Heart left ventricle (tissue), 13 donors: ENCODE measurements around the gene COMMD10.

Experiments
- POLR2A ChIP-seq, 2 donors: fragments of 450-650 bp; IDR thresholded peaks; one replicate each; pipeline ENCODE4 v1.6.1; 2017; ENCODE audit warnings: antibody characterized with exemption in 2 of 2, mild to moderate bottlenecking in 2 of 2, moderate library complexity in 2 of 2
- TF ChIP-seq, protein P1 (sequence below), 12 donors: fragments of 200-600 bp; sonication (generic) in 4 of 12; IDR thresholded peaks; one replicate each; pipeline versions ENCODE4 v1.5.0 to v1.8.0; 2018 to 2022; ENCODE audit warnings: antibody characterized with exemption in 12 of 12, mild to moderate bottlenecking in 5 of 12
- donor health status: ischemic (EF 13 %, LVEDD 7.1; RV severe dilation, severe dysfunction).
- donor health status: DM: no; HTN: yes; CAD: no.
- donor health status: DM: no; HTN: no; CAD: no.
- donor health status: ischemic (EF 25% LVEDD 6.9; RV normal size, moderate dysfunction).
- donor health status: ischemic (EF 25% LVEDD 5.7; RV mildly dilated, moderate dysfunction).
- donor health status: ischemic (EF 35%, LVEDD 5.7; RV mildly dilated, moderate dysfunction).
- donor health status: nonischemic (EF 11% LVEDD 7.7; RV severe dilation, severe dysfunction).
- donor health status: DM: yes; HTN: yes; CAD: no.
- donor health status: PGD.
- donor health status: ischemic (EF 29% LVEDD 5.4; RV normal size, mild dysfunction).
- donor health status: nonischemic (EF 23%, LVEDD 6.1; RV moderate dilation, normal function).

- TF ChIP-seq, protein P1, sequence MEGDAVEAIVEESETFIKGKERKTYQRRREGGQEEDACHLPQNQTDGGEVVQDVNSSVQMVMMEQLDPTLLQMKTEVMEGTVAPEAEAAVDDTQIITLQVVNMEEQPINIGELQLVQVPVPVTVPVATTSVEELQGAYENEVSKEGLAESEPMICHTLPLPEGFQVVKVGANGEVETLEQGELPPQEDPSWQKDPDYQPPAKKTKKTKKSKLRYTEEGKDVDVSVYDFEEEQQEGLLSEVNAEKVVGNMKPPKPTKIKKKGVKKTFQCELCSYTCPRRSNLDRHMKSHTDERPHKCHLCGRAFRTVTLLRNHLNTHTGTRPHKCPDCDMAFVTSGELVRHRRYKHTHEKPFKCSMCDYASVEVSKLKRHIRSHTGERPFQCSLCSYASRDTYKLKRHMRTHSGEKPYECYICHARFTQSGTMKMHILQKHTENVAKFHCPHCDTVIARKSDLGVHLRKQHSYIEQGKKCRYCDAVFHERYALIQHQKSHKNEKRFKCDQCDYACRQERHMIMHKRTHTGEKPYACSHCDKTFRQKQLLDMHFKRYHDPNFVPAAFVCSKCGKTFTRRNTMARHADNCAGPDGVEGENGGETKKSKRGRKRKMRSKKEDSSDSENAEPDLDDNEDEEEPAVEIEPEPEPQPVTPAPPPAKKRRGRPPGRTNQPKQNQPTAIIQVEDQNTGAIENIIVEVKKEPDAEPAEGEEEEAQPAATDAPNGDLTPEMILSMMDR (IDR thresholded peaks at IDR 0.05) = no peak
- no peak for TF ChIP-seq POLR2A (IDR thresholded peaks at IDR 0.05)
Observed at GRCh38 chr5:116315531-116315930, 230.7 kb downstream of the COMMD10 start.
